ENCODE measurements around the gene EPC2. TPM values are rescaled to one million over a fixed set of nuclear protein-coding genes. Genes with fewer than 3 reads are reported as not detected.

Gene EPC2, protein sequence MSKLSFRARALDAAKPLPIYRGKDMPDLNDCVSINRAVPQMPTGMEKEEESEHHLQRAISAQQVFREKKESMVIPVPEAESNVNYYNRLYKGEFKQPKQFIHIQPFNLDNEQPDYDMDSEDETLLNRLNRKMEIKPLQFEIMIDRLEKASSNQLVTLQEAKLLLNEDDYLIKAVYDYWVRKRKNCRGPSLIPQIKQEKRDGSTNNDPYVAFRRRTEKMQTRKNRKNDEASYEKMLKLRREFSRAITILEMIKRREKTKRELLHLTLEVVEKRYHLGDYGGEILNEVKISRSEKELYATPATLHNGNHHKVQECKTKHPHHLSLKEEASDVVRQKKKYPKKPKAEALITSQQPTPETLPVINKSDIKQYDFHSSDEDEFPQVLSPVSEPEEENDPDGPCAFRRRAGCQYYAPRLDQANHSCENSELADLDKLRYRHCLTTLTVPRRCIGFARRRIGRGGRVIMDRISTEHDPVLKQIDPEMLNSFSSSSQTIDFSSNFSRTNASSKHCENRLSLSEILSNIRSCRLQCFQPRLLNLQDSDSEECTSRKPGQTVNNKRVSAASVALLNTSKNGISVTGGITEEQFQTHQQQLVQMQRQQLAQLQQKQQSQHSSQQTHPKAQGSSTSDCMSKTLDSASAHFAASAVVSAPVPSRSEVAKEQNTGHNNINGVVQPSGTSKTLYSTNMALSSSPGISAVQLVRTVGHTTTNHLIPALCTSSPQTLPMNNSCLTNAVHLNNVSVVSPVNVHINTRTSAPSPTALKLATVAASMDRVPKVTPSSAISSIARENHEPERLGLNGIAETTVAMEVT
- total RNA-seq (22.1 TPM), polyA plus RNA-seq (14.8 TPM)
- long read RNA-seq, donor 1, result 0 reads
- long read RNA-seq, donor 2, partial matches to known transcripts, result 6 of 8 reads
- long read RNA-seq, donor 2, other reads (novel, unspliced or antisense), result 0 of 8 reads
- long read RNA-seq, donor 3, partial matches to known transcripts, result 0 of 1 reads
- long read RNA-seq, donor 3, other reads (novel, unspliced or antisense), result 0 of 1 reads
- long read RNA-seq, donor 4, partial matches to known transcripts, result 9 of 9 reads
- long read RNA-seq, donor 4, other reads (novel, unspliced or antisense), result 0 of 9 reads
- long read RNA-seq, donor 5, partial matches to known transcripts, result 0 of 5 reads
- long read RNA-seq, donor 5, other reads (novel, unspliced or antisense), result 0 of 5 reads
- long read RNA-seq, donor 6, result 0 reads
- long read RNA-seq, donor 7, partial matches to known transcripts, result 0 of 2 reads
- long read RNA-seq, donor 7, other reads (novel, unspliced or antisense), result 0 of 2 reads
- long read RNA-seq, donor 8, result 0 reads
- long read RNA-seq, donor 9, partial matches to known transcripts, result 0 of 1 reads
- long read RNA-seq, donor 9, other reads (novel, unspliced or antisense), result 0 of 1 reads
- long read RNA-seq, donor 10, result 0 reads

GRCh38 chr2:148643998-148644882, at the start of gene EPC2:
Gene EPC2, plus strand, starts transcription at chr2:148644751. Its CDS starts 267 bp downstream, at chr2:148645018.
- WGBS, result under 1% methylated on average over 94 of the region's 94 CpGs
- peak; percentile 73 to 95 (median 88) for DNase-seq (ENCODE audit: low read depth in 6 of 9, low spot score in 9 of 9)
- H3K27ac ChIP-seq (ENCODE audit: low read depth in 1 of 2, low read length in 1 of 2), result peak within 1 kb of the TSS; percentile 96 to 99
- no peaks in the 10 kb centered on the region for H3K36me3 ChIP-seq (ENCODE audit: control insufficient read depth in 2 of 2, insufficient read depth in 2 of 2, low read length in 1 of 2)
- H3K9me3 ChIP-seq (ENCODE audit: control insufficient read depth in 2 of 2, insufficient read depth in 1 of 2, low read length in 1 of 2), result no peaks in the 10 kb centered on the region
- H3K4me1 ChIP-seq (ENCODE audit: control insufficient read depth in 2 of 2, insufficient read depth in 2 of 2, low read length in 2 of 2), result peaks cover 4 to 7% of the 10 kb centered on the region in 2 donors
- peak within 1 kb of the TSS; percentile 75 to 80 for H3K4me3 ChIP-seq (ENCODE audit: low read length in 2 of 2)
- peaks cover 3 to 30% of the 10 kb centered on the region in 2 donors for H3K27me3 ChIP-seq (ENCODE audit: control insufficient read depth in 2 of 2, insufficient read depth in 1 of 2, low read length in 1 of 2)

DNA sequence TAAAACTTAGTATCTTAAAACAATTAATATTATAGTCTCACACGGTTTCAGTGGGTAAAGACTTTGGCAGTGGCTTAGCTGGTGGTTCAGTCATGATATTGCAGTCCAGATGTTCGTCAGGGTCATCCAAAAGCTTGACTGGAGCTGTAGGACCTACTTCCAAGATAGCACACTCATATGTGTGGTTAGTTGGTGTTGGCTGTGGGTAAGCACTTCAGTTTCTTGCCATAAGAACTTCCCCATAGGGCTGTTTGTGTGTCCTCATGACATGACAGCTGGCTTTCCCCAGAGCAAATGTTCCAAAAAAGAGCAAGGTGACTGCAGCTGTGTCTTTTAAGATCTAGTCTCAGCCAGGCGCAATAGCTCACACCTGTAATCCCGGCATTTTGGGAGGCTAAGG, 48.5 kb upstream of the EPC2 start:
- DNase-seq (ENCODE audit: low read depth in 6 of 9, low spot score in 9 of 9), result no peak
- Histone ChIP-seq H3K4me3 (ENCODE audit: low read length in 2 of 2) (no peak overlapping the region), H3K36me3 (ENCODE audit: control insufficient read depth in 2 of 2, insufficient read depth in 2 of 2, low read length in 1 of 2) (no peaks in the 10 kb centered on the region), H3K4me1 (ENCODE audit: control insufficient read depth in 2 of 2, insufficient read depth in 2 of 2, low read length in 2 of 2) (peaks cover 0 to 5% of the 10 kb centered on the region in 2 donors), H3K27ac (ENCODE audit: low read depth in 1 of 2, low read length in 1 of 2) (no peak overlapping the region), H3K9me3 (ENCODE audit: control insufficient read depth in 2 of 2, insufficient read depth in 1 of 2, low read length in 1 of 2) (no peaks in the 10 kb centered on the region), H3K27me3 (ENCODE audit: control insufficient read depth in 2 of 2, insufficient read depth in 1 of 2, low read length in 1 of 2) (no peaks in the 10 kb centered on the region)
- 84% methylated on average over 4 of the region's 4 CpGs for WGBS

DNA sequence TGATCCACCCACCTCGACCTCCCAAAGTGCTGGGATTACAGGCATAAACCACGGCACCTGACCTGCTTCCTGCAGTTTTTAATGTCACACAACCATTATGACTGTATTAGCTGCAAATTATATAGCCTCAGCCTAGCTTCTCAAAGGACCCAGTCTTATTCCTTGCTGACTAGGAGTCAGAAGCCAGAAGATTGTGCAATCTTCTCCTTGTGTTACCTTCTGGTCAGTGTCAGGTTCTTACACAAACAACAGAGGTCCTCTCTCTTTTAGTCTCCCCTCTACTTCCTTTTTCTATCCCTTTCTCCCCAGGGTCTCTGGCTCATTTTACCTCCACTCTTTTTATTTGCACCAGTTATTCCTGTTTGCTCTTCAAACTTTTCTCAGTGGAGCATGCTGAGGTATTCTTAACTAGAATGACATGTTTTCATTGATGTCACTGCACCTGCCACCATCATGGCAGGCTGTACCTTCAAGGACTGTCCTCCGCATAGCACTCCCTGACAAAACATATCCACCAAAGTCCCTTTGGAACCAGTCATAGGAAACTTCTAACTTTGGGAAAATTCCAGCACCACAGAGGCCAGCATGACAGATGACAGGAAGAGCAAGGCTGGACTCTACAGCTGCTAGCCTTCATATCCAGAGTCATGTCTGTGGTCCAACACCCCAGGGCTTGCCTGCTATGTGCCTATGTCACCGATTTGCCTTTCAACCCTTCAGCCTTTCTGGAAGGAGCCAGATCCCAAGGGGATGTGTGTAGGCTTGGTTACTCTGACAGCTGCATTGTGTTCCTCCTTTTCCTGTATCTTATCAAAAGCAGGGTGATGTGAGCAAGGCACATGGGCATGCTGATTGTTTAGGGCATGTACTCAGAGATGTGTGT, 45.2 kb upstream of the EPC2 start:
- Histone ChIP-seq H3K4me3 (ENCODE audit: low read length in 2 of 2) (no peak overlapping the region), H3K36me3 (ENCODE audit: control insufficient read depth in 2 of 2, insufficient read depth in 2 of 2, low read length in 1 of 2) (no peaks in the 10 kb centered on the region), H3K4me1 (ENCODE audit: control insufficient read depth in 2 of 2, insufficient read depth in 2 of 2, low read length in 2 of 2) (peaks cover 0 to 5% of the 10 kb centered on the region in 2 donors), H3K27me3 (ENCODE audit: control insufficient read depth in 2 of 2, insufficient read depth in 1 of 2, low read length in 1 of 2) (no peaks in the 10 kb centered on the region), H3K27ac (ENCODE audit: low read depth in 1 of 2, low read length in 1 of 2) (no peak overlapping the region), H3K9me3 (ENCODE audit: control insufficient read depth in 2 of 2, insufficient read depth in 1 of 2, low read length in 1 of 2) (no peaks in the 10 kb centered on the region)
- WGBS, result 81% methylated on average over 4 of the region's 4 CpGs
- no peak for DNase-seq (ENCODE audit: low read depth in 6 of 9, low spot score in 9 of 9)

- Histone ChIP-seq H3K36me3 (ENCODE audit: control insufficient read depth in 2 of 2, insufficient read depth in 2 of 2, low read length in 1 of 2) (no peaks in the 10 kb centered on the region), H3K4me3 (ENCODE audit: low read length in 2 of 2) (no peak overlapping the region), H3K27me3 (ENCODE audit: control insufficient read depth in 2 of 2, insufficient read depth in 1 of 2, low read length in 1 of 2) (no peaks in the 10 kb centered on the region), H3K27ac (ENCODE audit: low read depth in 1 of 2, low read length in 1 of 2) (no peak overlapping the region), H3K4me1 (ENCODE audit: control insufficient read depth in 2 of 2, insufficient read depth in 2 of 2, low read length in 2 of 2) (no peaks in the 10 kb centered on the region), H3K9me3 (ENCODE audit: control insufficient read depth in 2 of 2, insufficient read depth in 1 of 2, low read length in 1 of 2) (no peaks in the 10 kb centered on the region)
- WGBS, result 93% methylated on average over 10 of the region's 10 CpGs
- no peak for DNase-seq (ENCODE audit: low read depth in 6 of 9, low spot score in 9 of 9)
Measured at GRCh38 chr2:148602885-148603561, 41.5 kb upstream of the EPC2 start.

- Histone ChIP-seq H3K27ac (ENCODE audit: low read depth in 1 of 2, low read length in 1 of 2) (no peak overlapping the region), H3K27me3 (ENCODE audit: control insufficient read depth in 2 of 2, insufficient read depth in 1 of 2, low read length in 1 of 2) (no peaks in the 10 kb centered on the region), H3K4me1 (ENCODE audit: control insufficient read depth in 2 of 2, insufficient read depth in 2 of 2, low read length in 2 of 2) (no peaks in the 10 kb centered on the region), H3K4me3 (ENCODE audit: low read length in 2 of 2) (no peak overlapping the region), H3K9me3 (ENCODE audit: control insufficient read depth in 2 of 2, insufficient read depth in 1 of 2, low read length in 1 of 2) (no peaks in the 10 kb centered on the region), H3K36me3 (ENCODE audit: control insufficient read depth in 2 of 2, insufficient read depth in 2 of 2, low read length in 1 of 2) (no peaks in the 10 kb centered on the region)
- no peak for DNase-seq (ENCODE audit: low read depth in 6 of 9, low spot score in 9 of 9)
- WGBS, result 87% methylated on average over 3 of the region's 3 CpGs
Measured at GRCh38 chr2:148603562-148603920, 41.0 kb upstream of the EPC2 start.

DNA sequence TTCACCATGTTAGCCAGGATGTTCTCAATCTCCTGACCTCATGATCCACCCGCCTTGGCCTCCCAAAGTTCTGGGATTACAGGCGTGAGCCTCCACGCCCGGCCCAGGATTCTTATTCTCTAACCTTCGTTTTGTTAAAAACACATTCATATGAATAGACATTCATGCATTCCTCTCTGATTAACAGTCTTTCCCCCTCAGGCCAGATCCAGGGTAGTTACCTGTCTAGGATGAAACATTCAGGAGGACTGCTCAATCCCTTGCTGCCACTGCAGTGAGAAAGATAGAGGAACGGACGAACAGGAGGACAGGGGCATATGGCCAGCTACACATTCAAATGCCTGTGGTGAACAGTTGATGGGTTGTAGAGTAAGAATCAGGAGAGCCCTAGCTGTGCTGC, 39.6 kb upstream of the EPC2 start:
- Histone ChIP-seq H3K27me3 (ENCODE audit: control insufficient read depth in 2 of 2, insufficient read depth in 1 of 2, low read length in 1 of 2) (no peaks in the 10 kb centered on the region), H3K4me1 (ENCODE audit: control insufficient read depth in 2 of 2, insufficient read depth in 2 of 2, low read length in 2 of 2) (no peaks in the 10 kb centered on the region), H3K4me3 (ENCODE audit: low read length in 2 of 2) (no peak overlapping the region), H3K9me3 (ENCODE audit: control insufficient read depth in 2 of 2, insufficient read depth in 1 of 2, low read length in 1 of 2) (no peaks in the 10 kb centered on the region), H3K36me3 (ENCODE audit: control insufficient read depth in 2 of 2, insufficient read depth in 2 of 2, low read length in 1 of 2) (no peaks in the 10 kb centered on the region), H3K27ac (ENCODE audit: low read depth in 1 of 2, low read length in 1 of 2) (no peak overlapping the region)
- DNase-seq (ENCODE audit: low read depth in 6 of 9, low spot score in 9 of 9), result no peak
- WGBS, result 97% methylated on average over 7 of the region's 7 CpGs

DNA sequence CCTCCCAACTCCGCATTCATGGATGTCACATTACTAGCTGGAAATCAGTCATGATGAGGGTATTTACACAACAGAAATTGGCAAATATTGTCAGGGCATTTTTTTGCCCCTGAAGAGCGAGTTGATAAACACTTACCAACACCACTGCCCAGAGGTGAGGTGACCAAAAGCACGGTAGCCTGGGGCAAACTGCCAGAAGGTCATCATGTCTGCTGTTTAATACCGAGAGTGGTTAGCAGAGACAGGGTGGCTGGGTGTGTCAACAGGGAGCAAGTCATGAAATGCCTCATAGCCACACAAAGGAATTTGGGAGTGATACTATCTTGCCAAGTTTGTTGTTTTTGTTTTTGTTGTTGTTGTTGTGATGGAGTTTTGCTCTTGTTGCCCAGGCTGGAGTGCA, 37.0 kb upstream of the EPC2 start:
- Histone ChIP-seq H3K36me3 (ENCODE audit: control insufficient read depth in 2 of 2, insufficient read depth in 2 of 2, low read length in 1 of 2) (no peaks in the 10 kb centered on the region), H3K27ac (ENCODE audit: low read depth in 1 of 2, low read length in 1 of 2) (no peak overlapping the region), H3K4me1 (ENCODE audit: control insufficient read depth in 2 of 2, insufficient read depth in 2 of 2, low read length in 2 of 2) (no peaks in the 10 kb centered on the region), H3K9me3 (ENCODE audit: control insufficient read depth in 2 of 2, insufficient read depth in 1 of 2, low read length in 1 of 2) (no peaks in the 10 kb centered on the region), H3K27me3 (ENCODE audit: control insufficient read depth in 2 of 2, insufficient read depth in 1 of 2, low read length in 1 of 2) (no peaks in the 10 kb centered on the region), H3K4me3 (ENCODE audit: low read length in 2 of 2) (no peak overlapping the region)
- WGBS, result 97% methylated on average over 4 of the region's 4 CpGs
- DNase-seq (ENCODE audit: low read depth in 6 of 9, low spot score in 9 of 9), result no peak

All from thymus (tissue), 14 donors.